Measurements from ENCODE around the gene MTUS2. TPM values are rescaled to one million over a fixed set of nuclear protein-coding genes. Genes with fewer than 3 reads are reported as not detected.

MTUS2 gene
- total and polyA plus RNA-seq, 4 donors: under 0.01 to 0.70 (median 0.15) TPM

- H3K27ac ChIP-seq (ENCODE audit: low read depth in 1 of 2, low read length in 2 of 2): no peak overlapping the region
- peaks cover 0 to 3% (median 0%) of the 10 kb centered on the region in 4 donors for H3K27me3 ChIP-seq (ENCODE audit: control insufficient read depth in 4 of 4, insufficient read depth in 4 of 4, low read length in 3 of 4)
- TF ChIP-seq NR2F2 (IDR thresholded peaks at IDR 0.05) (no peak), FOXA2 (IDR thresholded peaks at IDR 0.05) (no peak), TAF1 (conservative IDR thresholded peaks at IDR 0.05) (no peak), CTCF (IDR thresholded peaks at IDR 0.05; ENCODE audit: low read depth, low read length, missing input control) (no peak), RXRA (IDR thresholded peaks at IDR 0.05) (no peak), ZBTB33 (IDR thresholded peaks at IDR 0.05) (no peak), SP1 (IDR thresholded peaks at IDR 0.05) (no peak), HNF4A (conservative IDR thresholded peaks at IDR 0.05) (no peak)
- H3K9me3 ChIP-seq (ENCODE audit: control insufficient read depth in 4 of 4, low read length in 3 of 4): no peaks in the 10 kb centered on the region
- no peak for DNase-seq (ENCODE audit: low spot score)
- H3K9ac ChIP-seq (ENCODE audit: low read depth in 1 of 2, low read length in 2 of 2): no peak overlapping the region
- WGBS: 89% methylated on average over 4 of the region's 4 CpGs
- H3K4me3 ChIP-seq (ENCODE audit: low read depth in 1 of 3, low read length in 3 of 3): no peak overlapping the region
- no peaks in the 10 kb centered on the region for H3K36me3 ChIP-seq (ENCODE audit: control insufficient read depth in 4 of 4, insufficient read depth in 3 of 4, low read depth in 1 of 4, low read length in 3 of 4)
- no peaks in the 10 kb centered on the region for H3K4me1 ChIP-seq (ENCODE audit: control insufficient read depth in 4 of 4, insufficient read depth in 4 of 4, low read length in 3 of 4)
These were observed 559.1 kb downstream of the MTUS2 start for GRCh38 chr13:29379281-29379680.

GRCh38 chr13:29379865-29380264 lies 559.7 kb downstream of the MTUS2 start:
- no peak for DNase-seq (ENCODE audit: low spot score)
- Histone ChIP-seq H3K9me3 (ENCODE audit: control insufficient read depth in 4 of 4, low read length in 3 of 4) (no peaks in the 10 kb centered on the region), H3K9ac (ENCODE audit: low read depth in 1 of 2, low read length in 2 of 2) (no peak overlapping the region), H3K4me3 (ENCODE audit: low read depth in 1 of 3, low read length in 3 of 3) (no peak overlapping the region), H3K4me1 (ENCODE audit: control insufficient read depth in 4 of 4, insufficient read depth in 4 of 4, low read length in 3 of 4) (no peaks in the 10 kb centered on the region), H3K27me3 (ENCODE audit: control insufficient read depth in 4 of 4, insufficient read depth in 4 of 4, low read length in 3 of 4) (peaks cover 0 to 3% (median 0%) of the 10 kb centered on the region in 4 donors), H3K36me3 (ENCODE audit: control insufficient read depth in 4 of 4, insufficient read depth in 3 of 4, low read depth in 1 of 4, low read length in 3 of 4) (no peaks in the 10 kb centered on the region), H3K27ac (ENCODE audit: low read depth in 1 of 2, low read length in 2 of 2) (no peak overlapping the region)
- TF ChIP-seq FOXA2 (IDR thresholded peaks at IDR 0.05) (no peak), FOXA1 (IDR thresholded peaks at IDR 0.05) (no peak), EGR1 (IDR thresholded peaks at IDR 0.05; ENCODE audit: low read depth in 2 of 2) (no peak), RXRA (IDR thresholded peaks at IDR 0.05) (no peak), ATF3 (IDR thresholded peaks at IDR 0.05) (no peak), ZBTB33 (IDR thresholded peaks at IDR 0.05) (no peak)
- 78% methylated on average over 1 of the region's 1 CpG for WGBS

- H3K4me1 ChIP-seq (ENCODE audit: control insufficient read depth in 4 of 4, insufficient read depth in 4 of 4, low read length in 3 of 4): no peaks in the 10 kb centered on the region
- 93% methylated on average over 6 of the region's 6 CpGs for WGBS
- no peaks in the 10 kb centered on the region for H3K36me3 ChIP-seq (ENCODE audit: control insufficient read depth in 4 of 4, insufficient read depth in 3 of 4, low read depth in 1 of 4, low read length in 3 of 4)
- H3K27me3 ChIP-seq (ENCODE audit: control insufficient read depth in 4 of 4, insufficient read depth in 4 of 4, low read length in 3 of 4): peaks cover 0 to 3% (median 0%) of the 10 kb centered on the region in 4 donors
- no peak overlapping the region for H3K4me3 ChIP-seq (ENCODE audit: low read depth in 1 of 3, low read length in 3 of 3)
- no peak overlapping the region for H3K27ac ChIP-seq (ENCODE audit: low read depth in 1 of 2, low read length in 2 of 2)
- no peak overlapping the region for H3K9ac ChIP-seq (ENCODE audit: low read depth in 1 of 2, low read length in 2 of 2)
- H3K9me3 ChIP-seq (ENCODE audit: control insufficient read depth in 4 of 4, low read length in 3 of 4): peaks cover 0 to 1% (median 0%) of the 10 kb centered on the region in 4 donors
- no peak for DNase-seq (ENCODE audit: low spot score)
- TF ChIP-seq ZBTB33 (IDR thresholded peaks at IDR 0.05): no peak
- TF ChIP-seq EGR1 (IDR thresholded peaks at IDR 0.05; ENCODE audit: low read depth in 2 of 2): no peak
- TF ChIP-seq SP1 (IDR thresholded peaks at IDR 0.05): no peak
- no peak for TF ChIP-seq TAF1 (conservative IDR thresholded peaks at IDR 0.05)
- TF ChIP-seq HNF4G (IDR thresholded peaks at IDR 0.05): no peak
- TF ChIP-seq CTCF (IDR thresholded peaks at IDR 0.05; ENCODE audit: low read depth, low read length, missing input control): no peak
- no peak for TF ChIP-seq NR2F2 (IDR thresholded peaks at IDR 0.05)
- no peak for TF ChIP-seq RXRA (IDR thresholded peaks at IDR 0.05)
These were observed 561.9 kb downstream of the MTUS2 start for GRCh38 chr13:29382021-29382420.
